AG09309 (cell line): ENCODE results near the gene STK39.

Experiments used
- DNase-seq: peaks from one replicate; pipeline ENCODE4 v3.0.0-alpha.2; 2010; ENCODE audit warnings: low read depth
- H3K4me3 ChIP-seq: 2 replicates; pipeline ENCODE4 v1.5.1; 2011; ENCODE audit warnings: mild to moderate bottlenecking, low read depth, low read length, moderate library complexity; ENCODE audit not compliant: control insufficient read depth
- TF ChIP-seq, protein P1 (sequence below): IDR thresholded peaks from 2 replicates; pipeline ENCODE4 v1.5.1; 2011; ENCODE audit warnings: mild to moderate bottlenecking, low read depth, low read length, inconsistent platforms; ENCODE audit not compliant: insufficient read depth, control insufficient read depth; ENCODE audit errors: missing control alignments

STK39 gene

GRCh38 chr2:168039881-168040280 is 207.5 kb downstream of the STK39 start:
- no peak overlapping the region for H3K4me3 ChIP-seq
- TF ChIP-seq, protein P1, sequence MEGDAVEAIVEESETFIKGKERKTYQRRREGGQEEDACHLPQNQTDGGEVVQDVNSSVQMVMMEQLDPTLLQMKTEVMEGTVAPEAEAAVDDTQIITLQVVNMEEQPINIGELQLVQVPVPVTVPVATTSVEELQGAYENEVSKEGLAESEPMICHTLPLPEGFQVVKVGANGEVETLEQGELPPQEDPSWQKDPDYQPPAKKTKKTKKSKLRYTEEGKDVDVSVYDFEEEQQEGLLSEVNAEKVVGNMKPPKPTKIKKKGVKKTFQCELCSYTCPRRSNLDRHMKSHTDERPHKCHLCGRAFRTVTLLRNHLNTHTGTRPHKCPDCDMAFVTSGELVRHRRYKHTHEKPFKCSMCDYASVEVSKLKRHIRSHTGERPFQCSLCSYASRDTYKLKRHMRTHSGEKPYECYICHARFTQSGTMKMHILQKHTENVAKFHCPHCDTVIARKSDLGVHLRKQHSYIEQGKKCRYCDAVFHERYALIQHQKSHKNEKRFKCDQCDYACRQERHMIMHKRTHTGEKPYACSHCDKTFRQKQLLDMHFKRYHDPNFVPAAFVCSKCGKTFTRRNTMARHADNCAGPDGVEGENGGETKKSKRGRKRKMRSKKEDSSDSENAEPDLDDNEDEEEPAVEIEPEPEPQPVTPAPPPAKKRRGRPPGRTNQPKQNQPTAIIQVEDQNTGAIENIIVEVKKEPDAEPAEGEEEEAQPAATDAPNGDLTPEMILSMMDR, result no peak
- no peak for DNase-seq

- no peak for DNase-seq
- TF ChIP-seq, protein P1, result no peak
- H3K4me3 ChIP-seq, result no peak overlapping the region
Measured at GRCh38 chr2:168037778-168038177, 209.6 kb downstream of the STK39 start.

DNA sequence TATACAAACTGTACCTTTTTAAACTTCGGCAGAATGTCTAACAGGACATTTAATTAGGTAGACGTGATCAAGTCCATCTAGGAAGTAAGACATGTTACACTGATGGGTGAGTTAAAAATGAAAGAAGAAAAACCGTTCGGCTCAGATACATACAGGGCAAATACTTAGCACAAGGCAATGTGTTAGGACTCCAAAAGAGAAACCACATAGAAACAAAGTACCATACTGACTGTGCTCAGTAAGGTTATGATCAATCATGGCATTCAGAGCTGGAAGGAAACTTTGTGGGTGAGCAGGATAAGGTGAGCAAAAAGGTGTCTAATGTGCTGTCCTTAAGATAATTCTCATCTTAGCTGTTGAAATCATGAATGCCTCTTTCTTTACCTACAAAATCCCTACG is 211.9 kb downstream of the STK39 start:
- no peak for DNase-seq
- no peak overlapping the region for H3K4me3 ChIP-seq
- TF ChIP-seq, protein P1, result no peak

DNA sequence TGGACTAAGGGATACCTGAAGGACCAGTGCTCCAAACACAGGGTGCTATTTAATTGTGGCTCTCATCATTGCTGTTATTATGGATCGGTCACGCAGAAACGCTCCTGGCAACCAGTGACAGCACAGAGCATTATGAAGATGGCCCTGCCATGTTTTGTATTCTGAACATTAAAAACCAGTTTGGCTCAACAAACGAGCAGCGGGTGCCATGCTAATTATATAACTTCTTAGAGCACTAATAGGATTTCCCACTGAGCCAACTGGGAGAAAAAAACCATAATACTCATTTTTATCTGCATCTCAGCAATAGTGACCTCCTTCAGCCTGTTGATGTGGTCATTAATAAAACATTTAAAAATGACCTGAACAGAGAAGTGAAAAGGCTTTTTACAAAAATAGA is 212.8 kb downstream of the STK39 start:
- H3K4me3 ChIP-seq, result no peak overlapping the region
- TF ChIP-seq, protein P1, result no peak
- DNase-seq, result no peak

GRCh38 chr2:168033966-168034365 is 213.4 kb downstream of the STK39 start:
- no peak for DNase-seq
- TF ChIP-seq, protein P1, result no peak
- H3K4me3 ChIP-seq, result no peak overlapping the region

- no peak overlapping the region for H3K4me3 ChIP-seq
- TF ChIP-seq, protein P1, result no peak
Measured at GRCh38 chr2:168032091-168032490, 215.3 kb downstream of the STK39 start.

GRCh38 chr2:168030862-168031624 is 216.4 kb downstream of the STK39 start:
- no peak overlapping the region for H3K4me3 ChIP-seq
- peak; percentile 24 for DNase-seq
- TF ChIP-seq, protein P1, result no peak

More at GRCh38 chr2:168032091-168032490, 215.3 kb downstream of the STK39 start:
- DNase-seq, result no peak
